ENCODE results near the gene CFAP69.

Gene CFAP69

DNA sequence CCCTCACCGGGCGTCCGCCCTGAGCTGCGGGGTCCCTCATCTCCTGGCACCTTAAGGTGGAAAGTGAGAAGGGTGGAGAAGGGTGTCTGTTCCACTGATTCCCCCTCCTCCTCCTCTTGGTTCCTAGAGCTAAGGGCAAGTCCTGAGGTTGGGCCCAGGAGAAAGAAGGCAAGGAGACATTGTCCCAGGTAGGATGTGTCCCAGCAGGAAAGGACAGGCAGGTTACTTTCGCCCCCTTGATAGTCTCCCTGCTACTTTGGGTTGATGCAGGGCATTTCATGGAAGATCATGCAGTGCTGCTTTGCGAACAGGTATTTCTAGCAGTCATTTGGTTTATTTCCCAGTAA, 32.9 kb upstream of the CFAP69 start:
- TF ChIP-seq BACH2 (CRISPR knock-in tag; IDR thresholded peaks at IDR 0.05; ENCODE audit: borderline replicate concordance) (no peak), CSDC2 (CRISPR knock-in tag; IDR thresholded peaks at IDR 0.05) (no peak), TCF4 (CRISPR knock-in tag; IDR thresholded peaks at IDR 0.05; ENCODE audit: borderline replicate concordance) (no peak), GLIS3 (CRISPR knock-in tag; IDR thresholded peaks at IDR 0.05) (no peak), ZFP3 (CRISPR knock-in tag; IDR thresholded peaks at IDR 0.05) (no peak), RARB (CRISPR knock-in tag; IDR thresholded peaks at IDR 0.05) (no peak), ZC3H10 (CRISPR knock-in tag; IDR thresholded peaks at IDR 0.05) (no peak), ZNF70 (CRISPR knock-in tag; IDR thresholded peaks at IDR 0.05) (no peak; the same call in 1 of the 2 replicates), ISL1 (CRISPR knock-in tag; IDR thresholded peaks at IDR 0.05) (no peak)
- ATAC-seq = no peak; the same call in 2 of the 3 replicates

DNA sequence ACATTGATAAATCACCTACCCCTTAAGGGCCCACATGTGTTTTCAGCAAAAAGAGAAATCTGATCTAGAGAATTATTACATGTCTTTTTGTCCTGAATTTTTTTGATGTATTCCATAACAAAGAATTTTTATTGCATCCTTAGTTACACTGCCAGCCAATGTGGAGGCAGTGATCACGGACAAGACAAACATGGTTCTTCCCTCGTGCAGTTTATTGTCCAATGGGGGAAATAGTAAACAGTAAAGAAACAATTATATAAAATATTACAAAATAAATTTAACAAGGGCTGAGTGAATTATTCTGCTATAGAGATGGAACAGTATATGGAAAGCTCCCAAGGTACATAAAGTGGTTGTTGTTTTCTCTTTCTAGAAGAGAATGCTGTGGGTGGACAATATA, 31.5 kb upstream of the CFAP69 start:
- no peak for TF ChIP-seq TSHZ2 (CRISPR knock-in tag; IDR thresholded peaks at IDR 0.05)
- no peak for TF ChIP-seq CSDC2 (CRISPR knock-in tag; IDR thresholded peaks at IDR 0.05)
- TF ChIP-seq ZFP3 (CRISPR knock-in tag; IDR thresholded peaks at IDR 0.05) = no peak
- TF ChIP-seq RARB (CRISPR knock-in tag; IDR thresholded peaks at IDR 0.05) = no peak
- TF ChIP-seq, protein P1, sequence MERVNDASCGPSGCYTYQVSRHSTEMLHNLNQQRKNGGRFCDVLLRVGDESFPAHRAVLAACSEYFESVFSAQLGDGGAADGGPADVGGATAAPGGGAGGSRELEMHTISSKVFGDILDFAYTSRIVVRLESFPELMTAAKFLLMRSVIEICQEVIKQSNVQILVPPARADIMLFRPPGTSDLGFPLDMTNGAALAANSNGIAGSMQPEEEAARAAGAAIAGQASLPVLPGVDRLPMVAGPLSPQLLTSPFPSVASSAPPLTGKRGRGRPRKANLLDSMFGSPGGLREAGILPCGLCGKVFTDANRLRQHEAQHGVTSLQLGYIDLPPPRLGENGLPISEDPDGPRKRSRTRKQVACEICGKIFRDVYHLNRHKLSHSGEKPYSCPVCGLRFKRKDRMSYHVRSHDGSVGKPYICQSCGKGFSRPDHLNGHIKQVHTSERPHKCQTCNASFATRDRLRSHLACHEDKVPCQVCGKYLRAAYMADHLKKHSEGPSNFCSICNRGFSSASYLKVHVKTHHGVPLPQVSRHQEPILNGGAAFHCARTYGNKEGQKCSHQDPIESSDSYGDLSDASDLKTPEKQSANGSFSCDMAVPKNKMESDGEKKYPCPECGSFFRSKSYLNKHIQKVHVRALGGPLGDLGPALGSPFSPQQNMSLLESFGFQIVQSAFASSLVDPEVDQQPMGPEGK (CRISPR knock-in tag; IDR thresholded peaks at IDR 0.05; ENCODE audit: borderline replicate concordance) = no peak
- TF ChIP-seq ZFP30 (CRISPR knock-in tag; IDR thresholded peaks at IDR 0.05) = no peak
- ATAC-seq = no peak

- no peak for ATAC-seq
- TF ChIP-seq GLIS3 (CRISPR knock-in tag; IDR thresholded peaks at IDR 0.05) (no peak), RARB (CRISPR knock-in tag; IDR thresholded peaks at IDR 0.05) (no peak), OSR1 (CRISPR knock-in tag; IDR thresholded peaks at IDR 0.05) (no peak), CSDC2 (CRISPR knock-in tag; IDR thresholded peaks at IDR 0.05) (no peak), CREB5 (CRISPR knock-in tag; IDR thresholded peaks at IDR 0.05; ENCODE audit: low read depth) (no peak), ARNTL (CRISPR knock-in tag; IDR thresholded peaks at IDR 0.05; ENCODE audit: borderline replicate concordance, low read depth) (no peak), ZNF70 (CRISPR knock-in tag; IDR thresholded peaks at IDR 0.05) (no peak), TOX (CRISPR knock-in tag; IDR thresholded peaks at IDR 0.05; ENCODE audit: borderline replicate concordance) (no peak), TCF4 (CRISPR knock-in tag; IDR thresholded peaks at IDR 0.05; ENCODE audit: borderline replicate concordance) (no peak), ZFP30 (CRISPR knock-in tag; IDR thresholded peaks at IDR 0.05) (no peak), BACH2 (CRISPR knock-in tag; IDR thresholded peaks at IDR 0.05; ENCODE audit: borderline replicate concordance) (no peak), PPARA (CRISPR knock-in tag; IDR thresholded peaks at IDR 0.05; ENCODE audit: borderline replicate concordance) (no peak), CSRNP3 (CRISPR knock-in tag; IDR thresholded peaks at IDR 0.05) (no peak), ZNF565 (CRISPR knock-in tag; conservative IDR thresholded peaks at IDR 0.05; ENCODE audit: low read depth) (no peak), ISL1 (CRISPR knock-in tag; IDR thresholded peaks at IDR 0.05) (no peak), ZFP3 (CRISPR knock-in tag; IDR thresholded peaks at IDR 0.05) (no peak)
- TF ChIP-seq, protein P2, sequence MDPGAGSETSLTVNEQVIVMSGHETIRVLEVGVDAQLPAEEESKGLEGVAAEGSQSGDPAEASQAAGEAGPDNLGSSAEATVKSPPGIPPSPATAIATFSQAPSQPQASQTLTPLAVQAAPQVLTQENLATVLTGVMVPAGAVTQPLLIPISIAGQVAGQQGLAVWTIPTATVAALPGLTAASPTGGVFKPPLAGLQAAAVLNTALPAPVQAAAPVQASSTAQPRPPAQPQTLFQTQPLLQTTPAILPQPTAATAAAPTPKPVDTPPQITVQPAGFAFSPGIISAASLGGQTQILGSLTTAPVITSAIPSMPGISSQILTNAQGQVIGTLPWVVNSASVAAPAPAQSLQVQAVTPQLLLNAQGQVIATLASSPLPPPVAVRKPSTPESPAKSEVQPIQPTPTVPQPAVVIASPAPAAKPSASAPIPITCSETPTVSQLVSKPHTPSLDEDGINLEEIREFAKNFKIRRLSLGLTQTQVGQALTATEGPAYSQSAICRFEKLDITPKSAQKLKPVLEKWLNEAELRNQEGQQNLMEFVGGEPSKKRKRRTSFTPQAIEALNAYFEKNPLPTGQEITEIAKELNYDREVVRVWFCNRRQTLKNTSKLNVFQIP (CRISPR knock-in tag; IDR thresholded peaks at IDR 0.05; ENCODE audit: borderline replicate concordance, low read depth) = no peak
- TF ChIP-seq, protein P1 (CRISPR knock-in tag; IDR thresholded peaks at IDR 0.05; ENCODE audit: borderline replicate concordance) = no peak
Measured at GRCh38 chr7:90216080-90216674, 28.8 kb upstream of the CFAP69 start.

Measured in SK-N-SH treated with all-trans-retinoic acid at 6 μM for 48 hours (cell line).